NCI-H1694 treated with DMSO at 0.1 percent for 48 hours (cell line): ENCODE measurements around the gene ELOVL5.
"Not testable (repeated sequence)": the region's sequence is repeated elsewhere in the genome, so short reads cannot be mapped to it uniquely, and the experiment has no call there.

ENCODE experiments used
- DNase-seq: peaks from one replicate; lab custom pipeline; 2025; lab: John Stamatoyannopoulos, UW

The ELOVL5 gene

DNA sequence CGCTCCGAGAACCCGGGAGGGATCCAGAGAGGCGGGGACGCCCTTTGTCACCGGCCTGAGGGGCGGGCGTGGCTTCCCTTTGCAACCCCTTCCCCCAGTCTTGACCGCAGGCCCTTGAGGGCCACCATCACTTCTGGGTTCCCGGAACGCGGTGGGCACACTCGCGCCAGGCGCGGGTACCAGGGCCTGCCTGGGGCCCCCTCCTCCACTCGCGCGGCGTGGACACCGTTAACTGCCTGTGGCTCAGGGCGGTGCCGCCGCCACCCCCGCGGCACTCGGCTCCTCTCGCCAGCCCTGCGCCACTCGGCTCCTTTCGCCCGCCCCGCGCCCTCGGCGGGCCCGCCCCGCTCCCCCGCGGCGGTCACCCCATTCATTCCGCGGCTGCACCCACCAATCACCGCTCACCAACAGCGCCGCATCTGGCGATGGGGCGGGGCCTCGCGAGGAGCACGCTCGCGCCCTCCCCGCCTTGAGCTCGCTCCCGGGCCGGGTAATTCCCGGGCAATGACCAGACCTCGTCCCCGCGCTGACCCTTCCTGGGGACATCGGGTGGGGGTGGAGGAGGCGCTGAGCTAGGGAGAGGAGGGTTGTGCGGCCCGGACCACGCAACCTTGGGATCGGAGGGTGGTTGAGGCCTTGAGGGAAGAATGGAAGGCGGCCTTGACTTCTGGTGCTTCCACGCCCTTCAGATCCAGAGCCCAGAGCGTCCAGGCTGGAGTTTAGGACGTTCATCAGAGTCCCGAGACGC is 10.5 kb upstream of the ELOVL5 start:
- peak; percentile 82 for DNase-seq

DNA sequence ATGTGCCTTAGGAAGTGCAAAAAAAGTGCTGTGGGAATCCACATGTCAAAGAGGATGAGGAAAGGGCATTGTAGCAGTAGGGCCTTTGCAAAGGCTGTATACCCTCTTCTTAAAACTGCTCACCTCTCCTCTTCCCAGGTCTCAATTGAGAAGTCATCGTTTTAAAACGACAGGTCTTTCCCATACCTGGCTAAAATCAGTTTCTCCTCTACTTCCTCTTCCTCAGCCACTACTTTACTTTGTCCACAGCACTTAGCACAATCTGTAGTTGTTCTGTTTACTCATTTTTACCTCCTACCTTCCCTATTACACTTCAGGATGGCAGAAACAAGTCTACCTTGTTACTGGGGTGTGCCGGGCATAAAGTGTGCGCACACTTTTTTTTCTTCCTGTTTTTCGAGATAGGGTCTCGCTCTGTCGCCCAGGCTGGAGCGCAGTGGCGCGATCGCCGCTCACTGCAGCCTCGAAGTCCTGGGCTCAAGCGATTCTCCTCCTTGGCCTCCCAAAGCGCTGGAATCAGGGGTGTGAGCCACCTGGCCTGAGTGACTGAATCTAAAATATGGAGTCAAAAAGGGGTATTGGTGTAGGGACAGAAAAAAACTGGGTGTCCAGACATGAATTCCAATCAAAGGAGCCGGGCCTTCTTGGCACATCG is 9.8 kb upstream of the ELOVL5 start:
- DNase-seq = no peak

DNA sequence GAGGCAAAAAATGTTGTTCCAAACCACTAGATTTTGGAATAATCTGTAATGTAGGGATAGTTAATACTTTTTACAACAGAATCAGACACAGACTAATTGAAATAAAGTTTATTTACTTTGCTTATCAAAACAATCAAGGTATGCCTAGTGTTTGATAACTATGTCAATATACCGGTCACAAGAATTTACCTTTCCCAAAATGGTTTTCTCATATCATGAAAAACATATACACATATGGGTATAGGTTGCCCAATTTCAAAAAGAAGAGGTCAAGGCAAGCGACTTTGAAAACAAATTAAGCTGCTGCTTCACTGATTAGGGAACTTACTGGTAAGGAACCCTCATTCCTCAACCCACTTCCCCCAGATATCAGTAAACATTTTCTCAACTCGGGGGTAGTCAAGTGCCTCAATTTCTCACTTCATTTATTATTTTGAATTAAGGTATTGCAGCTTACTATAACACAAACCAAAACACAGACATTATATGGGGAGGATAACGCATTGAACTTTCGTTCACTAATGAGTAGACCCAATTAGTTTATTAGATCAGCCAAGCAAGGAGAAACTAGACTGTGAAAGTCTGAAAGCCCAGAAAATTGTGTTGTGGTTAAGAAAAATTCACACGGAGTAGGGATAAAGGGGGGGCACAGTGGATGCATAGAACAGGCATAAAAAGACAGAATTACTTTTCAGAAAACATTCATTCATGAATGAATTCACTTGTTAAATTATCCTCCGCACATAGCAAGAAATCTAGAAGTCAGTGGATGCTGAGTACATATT is 9.0 kb upstream of the ELOVL5 start:
- no peak for DNase-seq

DNA sequence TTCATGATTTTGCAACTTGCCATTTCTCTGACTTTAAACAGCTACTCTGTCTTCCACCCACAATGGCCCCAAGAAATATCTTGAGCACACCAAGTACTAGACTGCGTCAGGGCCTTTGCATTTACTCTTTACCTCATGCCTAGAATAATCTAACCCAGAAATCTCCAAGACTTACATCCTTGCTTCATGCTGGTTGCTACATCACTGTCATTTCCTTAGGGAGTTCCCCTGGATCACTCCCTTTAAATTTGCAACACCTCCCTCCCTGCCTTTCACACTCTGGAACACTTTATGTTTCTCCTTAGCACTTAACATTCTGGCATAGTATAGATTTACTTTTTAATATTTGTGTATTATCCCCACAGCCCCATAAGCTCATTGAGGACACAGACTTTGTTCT is 4.9 kb upstream of the ELOVL5 start:
- no peak for DNase-seq

DNA sequence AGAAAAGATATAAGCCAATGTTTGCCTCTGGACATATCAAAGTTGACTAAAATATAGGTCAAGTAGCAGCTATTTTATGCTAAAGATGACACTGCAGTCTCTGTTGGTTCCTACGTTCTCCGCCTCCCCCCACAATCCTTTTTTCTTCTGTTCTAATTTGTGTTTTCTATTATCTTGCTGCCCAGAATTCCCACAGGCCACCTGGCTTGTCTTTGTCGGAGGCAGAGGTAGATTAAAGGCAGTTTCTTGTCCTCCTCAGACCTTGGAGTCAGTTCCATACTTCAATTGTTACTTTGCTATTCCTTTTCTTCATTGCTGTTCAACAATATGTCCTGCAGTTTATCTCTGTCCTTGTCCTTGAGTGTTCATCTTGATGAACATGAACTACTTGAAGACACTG is 3.6 kb upstream of the ELOVL5 start:
- DNase-seq = no peak

DNA sequence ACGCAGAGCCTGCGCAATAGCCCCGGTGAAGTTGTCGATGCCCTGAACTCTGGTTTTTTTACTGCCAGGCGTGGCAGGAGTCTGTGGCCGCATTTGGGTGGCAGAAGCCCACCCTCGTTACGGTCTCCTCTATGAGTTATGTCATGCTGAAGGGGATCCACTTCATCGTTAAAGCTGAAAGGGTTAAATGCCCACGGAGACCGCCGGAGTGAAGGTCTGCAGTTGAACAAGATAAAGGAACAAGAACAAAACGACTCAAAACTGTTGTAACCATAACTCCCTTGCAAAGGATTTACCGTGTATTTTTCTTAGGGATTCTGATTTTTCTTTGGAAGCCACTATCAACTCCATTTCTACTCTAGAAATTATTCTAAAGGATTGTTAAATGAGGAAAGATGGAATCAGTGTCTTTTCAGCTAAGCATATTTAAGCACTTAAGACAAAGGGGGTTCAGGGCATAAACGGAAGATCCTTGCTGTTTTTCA is 501 bp upstream of the ELOVL5 start:
- DNase-seq = no peak

DNA sequence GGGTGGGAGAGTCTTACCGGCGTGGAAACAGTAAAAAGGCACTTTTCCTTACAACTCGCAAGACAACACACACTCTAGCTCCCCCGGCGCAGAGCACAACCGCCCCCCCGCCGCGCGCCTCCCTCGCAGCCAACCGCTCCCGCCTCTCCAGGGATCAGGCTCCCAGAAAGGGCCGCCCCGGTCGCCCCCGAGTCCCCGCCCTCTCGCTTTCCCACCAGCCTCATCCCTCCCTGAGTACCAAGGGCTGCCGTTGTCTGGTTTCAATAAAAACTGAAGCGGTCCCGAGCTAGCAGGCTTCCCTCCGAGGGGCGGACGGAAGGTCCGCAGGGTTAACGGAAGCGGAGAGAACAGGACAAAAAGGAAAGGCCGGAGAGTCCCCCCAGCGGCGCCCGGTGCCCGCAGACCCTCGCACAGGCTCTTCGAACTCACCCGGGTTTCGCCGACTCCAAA is 804 bp downstream of the ELOVL5 start:
- DNase-seq = peak; percentile 39

DNA sequence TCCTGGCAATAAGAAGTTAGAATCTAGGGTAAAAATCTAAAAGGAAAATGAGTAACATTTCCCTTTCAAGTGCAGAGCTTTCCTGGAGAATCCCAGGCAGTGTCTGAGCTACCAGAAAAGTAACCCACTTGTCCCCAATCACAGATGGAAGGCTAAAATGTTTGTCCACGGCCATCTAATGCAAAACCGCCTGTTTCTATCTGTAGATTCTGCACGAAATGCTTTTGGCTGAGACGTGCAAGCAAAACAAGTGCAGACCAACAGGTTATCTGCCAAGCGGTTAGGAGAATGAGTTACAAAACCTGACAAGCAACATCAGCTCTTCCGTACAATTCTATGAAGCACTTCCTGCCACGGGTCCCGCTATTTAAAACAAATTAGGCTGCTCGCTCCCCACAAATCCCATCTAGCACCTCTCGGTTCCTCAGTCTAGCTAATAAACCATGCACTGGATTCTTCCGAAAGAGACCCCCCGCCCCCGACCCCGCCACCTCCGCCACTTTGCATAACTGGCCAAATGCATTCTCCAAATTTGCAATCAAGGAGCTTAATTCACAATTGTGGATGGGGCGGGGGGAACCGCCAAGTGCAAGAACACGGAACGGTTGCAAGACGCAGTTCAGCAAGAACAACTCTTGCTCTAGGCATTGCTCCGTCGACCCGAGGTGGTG is 1.4 kb downstream of the ELOVL5 start:
- no peak for DNase-seq

DNA sequence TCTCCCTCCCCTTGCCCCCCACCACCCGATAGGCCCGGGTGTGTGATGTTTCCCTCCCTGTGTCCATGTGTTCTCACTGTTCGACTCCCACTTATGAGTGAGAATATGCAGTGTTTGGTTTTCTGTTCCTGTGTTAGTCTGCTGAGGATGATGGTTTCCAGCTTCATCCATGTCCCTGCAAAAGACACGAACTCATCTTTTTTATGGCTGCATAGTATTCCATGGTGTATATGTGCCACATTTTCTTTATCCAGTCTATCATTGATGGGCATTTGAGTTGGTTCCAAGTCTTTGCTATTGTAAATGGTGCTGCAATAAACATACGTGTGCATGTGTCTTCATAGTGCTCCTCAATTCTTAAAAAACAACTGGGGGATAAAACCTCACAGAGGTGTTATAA is 2.7 kb downstream of the ELOVL5 start:
- not testable (repeated sequence) for DNase-seq

DNA sequence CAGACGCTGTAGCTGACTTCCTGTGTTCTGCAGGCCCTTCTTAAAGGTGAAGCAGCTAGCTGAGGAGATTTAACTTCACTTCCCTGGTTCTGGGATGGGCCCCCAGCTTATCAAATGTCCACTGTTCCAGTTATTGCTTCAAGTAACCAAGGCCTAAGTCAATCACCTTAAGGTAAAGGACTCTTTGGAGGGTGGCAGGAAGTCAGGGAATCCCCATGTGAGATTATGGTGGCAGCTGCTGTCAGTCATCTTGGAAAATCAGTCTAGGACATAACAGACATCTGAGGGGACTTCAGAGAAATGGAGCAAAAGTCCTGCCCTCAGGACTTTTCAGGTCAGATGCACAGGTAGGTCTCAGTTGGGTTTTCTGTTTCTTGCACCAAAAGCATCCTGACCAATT is 3.8 kb downstream of the ELOVL5 start:
- DNase-seq = no peak

DNA sequence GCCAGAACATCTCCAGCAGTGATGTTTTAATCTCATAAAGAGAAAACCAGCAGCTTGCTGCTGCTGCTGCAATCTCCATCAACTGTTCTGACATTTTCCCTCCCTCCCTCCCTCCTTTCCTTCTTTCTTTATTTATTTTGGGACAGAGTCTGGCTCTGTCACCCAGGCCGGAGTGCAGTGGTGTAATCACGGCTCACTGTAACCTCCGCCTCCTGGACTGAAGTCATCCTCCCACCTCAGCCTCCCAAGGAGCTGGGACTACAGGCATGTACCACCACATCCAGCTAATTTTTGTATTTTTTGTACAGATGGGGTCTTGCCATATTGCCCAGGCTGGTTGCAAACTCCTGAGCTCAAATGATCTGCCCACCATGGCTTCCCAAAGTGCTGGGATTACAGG is 5.7 kb downstream of the ELOVL5 start:
- no peak for DNase-seq

DNA sequence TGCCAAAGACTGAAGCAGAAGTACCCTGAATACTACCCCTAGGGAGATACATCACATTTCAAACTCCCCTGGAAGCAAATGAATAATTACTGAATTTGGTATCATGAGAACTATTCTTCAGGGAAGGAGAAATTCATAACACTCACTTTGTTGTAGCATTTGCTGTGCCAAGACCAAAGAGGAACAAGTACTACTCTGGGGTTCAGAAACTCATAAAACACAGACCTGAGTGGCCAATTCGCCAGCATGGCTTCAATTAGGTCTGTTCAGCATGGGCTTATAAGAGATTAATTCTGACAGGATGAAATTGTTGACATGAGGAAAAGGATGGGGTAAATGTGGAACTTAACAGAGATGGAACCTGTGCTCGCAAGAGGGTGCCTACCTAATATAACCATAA is 6.5 kb downstream of the ELOVL5 start:
- no peak for DNase-seq

DNA sequence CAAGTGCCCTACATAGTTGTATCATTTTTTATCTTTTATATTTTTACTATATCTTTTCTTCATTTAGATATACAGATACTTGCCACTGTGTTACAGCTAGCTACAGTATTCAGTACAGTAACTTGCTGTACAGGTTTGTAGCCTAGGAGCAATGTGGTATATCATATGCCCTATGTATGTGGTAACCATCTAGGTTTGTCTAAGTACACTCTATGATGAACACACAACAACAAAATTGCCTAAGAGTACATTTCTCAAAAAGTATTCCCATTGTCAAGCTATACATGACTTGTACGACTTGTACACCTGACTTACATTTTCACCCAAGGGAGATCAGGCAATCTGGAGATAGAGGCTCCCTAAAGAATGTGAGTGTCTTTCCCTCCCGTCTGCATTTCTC is 8.2 kb downstream of the ELOVL5 start:
- no peak for DNase-seq

DNA sequence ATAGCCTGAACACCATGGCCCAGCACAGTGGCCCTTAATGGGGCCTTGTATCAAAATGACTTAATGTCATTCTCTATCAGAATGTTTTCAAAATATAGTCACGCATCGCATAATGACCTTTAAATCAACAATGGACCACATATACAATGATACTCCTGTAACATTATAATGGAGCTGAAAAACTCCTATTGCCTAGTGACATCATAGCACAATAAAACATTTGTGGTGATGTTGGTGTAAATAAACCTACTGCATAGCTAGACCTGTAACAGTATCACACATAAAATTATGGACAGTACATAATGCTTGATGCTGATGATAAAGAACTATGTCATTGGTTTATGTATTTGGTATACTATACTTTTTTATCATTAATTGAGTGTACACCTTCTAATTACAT is 9.3 kb downstream of the ELOVL5 start:
- DNase-seq = no peak

DNA sequence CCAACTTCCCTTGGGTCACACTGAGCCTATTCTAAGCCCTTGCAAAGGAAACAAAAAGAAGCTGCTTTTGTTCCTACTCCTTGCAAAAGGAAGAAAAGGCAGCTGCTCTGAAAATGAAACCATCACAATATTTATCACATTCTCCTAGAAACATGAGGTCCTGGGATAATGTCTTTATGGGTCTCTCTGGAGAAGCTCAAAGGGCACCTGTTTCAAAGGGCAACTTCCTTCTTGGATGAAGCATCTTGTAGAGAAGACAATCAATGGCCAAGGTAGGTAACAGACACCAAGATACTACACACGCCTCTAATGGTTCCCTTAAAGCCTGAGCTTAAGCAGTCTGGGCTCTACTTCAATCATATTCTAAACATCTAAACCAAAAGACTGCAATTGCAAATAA is 10.4 kb downstream of the ELOVL5 start:
- no peak for DNase-seq

DNA sequence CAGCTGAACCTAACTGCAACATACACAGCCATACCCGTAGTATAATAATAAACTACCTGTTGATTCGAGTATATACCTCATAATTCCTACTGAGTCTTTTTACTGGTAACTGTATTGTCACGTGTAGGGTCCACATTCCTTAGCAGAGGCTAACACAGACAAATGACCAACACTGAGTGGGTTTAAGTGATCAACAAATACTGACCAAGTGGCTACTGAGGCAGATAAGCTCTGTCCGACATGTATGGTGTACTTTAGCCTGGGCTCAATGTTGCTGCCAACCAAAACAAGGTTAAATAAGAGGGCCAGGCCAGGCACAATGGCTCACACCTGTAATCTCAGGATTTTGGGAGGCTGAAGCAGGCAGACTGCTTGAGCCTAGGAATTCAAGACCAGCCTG is 12.7 kb downstream of the ELOVL5 start:
- no peak for DNase-seq

DNA sequence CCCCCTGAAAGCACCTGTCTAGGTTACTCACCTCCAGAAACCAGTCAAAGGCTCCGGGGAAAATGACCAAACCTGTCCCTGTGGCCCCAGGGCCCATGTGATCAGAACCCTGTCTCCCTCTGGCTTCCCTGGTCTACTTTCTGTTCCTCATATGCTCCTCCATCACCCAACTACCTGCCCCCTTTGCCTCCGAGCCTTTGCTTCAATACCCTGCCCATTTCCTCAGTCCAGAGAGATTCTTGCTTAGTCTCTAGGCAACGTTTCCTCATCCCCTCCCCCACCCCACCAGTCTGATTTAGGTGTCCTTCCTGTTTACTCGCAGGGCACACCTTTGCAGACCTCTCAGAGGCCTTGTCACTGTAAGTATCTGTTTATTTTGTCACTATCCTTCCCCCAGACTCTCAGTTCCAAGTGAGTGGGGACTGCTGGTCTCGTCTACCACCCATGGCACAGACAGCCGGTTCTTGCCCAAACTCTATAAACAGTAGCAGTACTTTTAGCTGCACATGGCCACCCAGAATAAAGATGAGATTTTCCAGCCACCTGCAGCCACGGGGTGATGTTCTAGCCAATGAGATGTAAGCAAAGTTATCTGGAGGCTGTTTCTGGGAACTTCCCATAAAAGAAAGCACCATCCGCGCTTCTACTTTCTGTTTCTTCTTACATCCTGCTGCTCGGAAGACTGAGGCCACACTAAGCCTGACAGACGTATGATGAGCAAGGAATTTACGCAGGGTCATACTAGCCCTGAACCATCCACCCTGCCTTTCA is 13.3 kb downstream of the ELOVL5 start:
- DNase-seq = no peak

DNA sequence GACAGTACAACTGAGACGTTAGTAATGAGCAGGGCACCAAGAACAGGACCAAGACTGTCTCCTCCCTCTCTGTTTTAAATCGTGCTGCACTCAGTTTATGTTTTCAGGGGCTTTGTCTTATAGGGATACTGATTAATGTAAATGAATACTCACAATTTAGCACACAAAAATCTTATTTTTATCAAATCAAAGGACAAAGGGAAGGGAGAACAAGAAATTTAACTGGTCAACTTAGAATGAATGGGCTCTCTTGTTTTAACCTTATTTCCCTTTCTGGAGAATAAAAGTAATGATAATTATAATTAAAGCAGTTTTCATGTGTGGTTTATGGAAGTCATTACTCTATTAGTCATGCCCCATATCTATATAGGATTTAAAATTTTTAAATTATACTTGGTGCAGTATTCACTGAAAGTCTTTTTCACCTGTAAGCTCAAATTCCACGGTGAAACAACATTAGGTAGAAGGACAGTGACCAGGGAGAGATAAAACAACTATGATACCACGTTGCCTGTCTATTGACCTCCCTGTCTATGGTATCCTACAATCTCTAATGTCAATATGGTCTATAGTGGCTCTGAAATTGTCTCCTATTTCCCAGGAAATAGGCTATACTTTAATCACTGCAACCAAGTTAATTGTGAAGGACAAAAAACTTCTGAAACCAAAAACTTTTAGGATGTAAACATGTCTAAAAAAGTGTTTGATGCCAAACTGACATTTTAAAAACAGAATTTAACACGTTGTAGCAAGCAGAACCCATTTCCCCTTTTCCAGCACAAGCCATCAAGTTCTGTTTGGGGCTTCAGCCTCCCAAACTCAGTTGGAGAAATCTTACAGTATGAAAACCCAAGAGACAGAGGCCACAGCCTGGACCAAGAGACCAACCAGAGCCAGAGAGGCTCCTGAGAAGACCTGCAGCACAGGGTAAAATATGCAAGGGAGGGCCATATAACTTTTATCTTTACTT is 15.0 kb downstream of the ELOVL5 start:
- DNase-seq = no peak

DNA sequence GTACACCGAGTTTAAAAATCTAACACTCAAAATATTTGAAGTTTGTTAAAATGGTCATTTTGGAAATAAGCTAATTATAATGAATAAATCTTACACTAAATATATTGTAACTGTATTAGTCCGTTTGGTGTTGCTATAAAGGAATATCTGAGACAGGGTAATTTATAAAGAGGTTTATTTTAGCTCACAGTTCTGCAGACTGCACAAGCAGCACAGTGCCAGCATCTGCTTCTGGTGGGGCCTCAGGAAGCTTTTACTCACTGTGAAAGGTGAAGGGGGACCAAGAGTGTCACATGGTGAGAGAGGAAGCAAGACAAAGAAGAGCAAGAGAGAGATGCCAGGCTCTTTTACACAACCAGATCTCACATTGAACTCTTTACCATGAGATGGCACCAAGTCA is 17.1 kb downstream of the ELOVL5 start:
- DNase-seq = no peak

DNA sequence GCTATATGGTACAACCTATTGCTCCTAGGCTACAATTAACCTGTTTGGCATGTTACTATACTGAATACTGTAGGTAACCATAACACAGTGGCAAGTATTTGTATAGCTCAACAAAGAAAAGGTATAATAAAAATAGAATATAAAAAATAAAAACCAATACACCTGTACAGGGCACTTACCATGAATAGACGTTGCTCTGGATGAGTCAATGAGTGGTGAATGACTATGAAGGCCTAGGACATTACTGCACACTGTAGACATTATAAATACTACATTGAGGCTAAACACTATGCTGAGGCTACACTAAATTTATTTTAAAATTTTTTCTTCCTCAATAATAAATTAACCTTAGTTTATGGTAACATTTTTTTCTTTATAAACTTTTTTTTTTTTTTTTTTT is 18.6 kb downstream of the ELOVL5 start:
- DNase-seq = no peak
